LHCN-M2 (cell line): ENCODE results near the gene MSRB1. TPM values are rescaled to one million over a fixed set of nuclear protein-coding genes. Genes with fewer than 3 reads are reported as not detected.
"Not testable (repeated sequence)": the region's sequence is repeated elsewhere in the genome, so short reads cannot be mapped to it uniquely, and the experiment has no call there.

Experiments
- DNase-seq: peaks from one replicate; pipeline ENCODE4 v3.0.0-alpha.2; 2012; ENCODE audit warnings: low read depth
- total RNA-seq: library from RNA; depleted of rRNA; stranded (reverse); fragments of >200 nt; gene quantifications from 2 replicates; pipeline ENCODE4 v1.2.3, GENCODE V29; 2014; rRNA removed

The MSRB1 gene
- total RNA-seq, 1 experiment from 2014 or later, result 14.4 TPM

GRCh38 chr16:1903845-1904840 is 38.9 kb downstream of the MSRB1 start:
- peak; percentile 22 for DNase-seq

GRCh38 chr16:1903220-1903574 is 39.8 kb downstream of the MSRB1 start:
- no peak for DNase-seq

- no peak for DNase-seq
These were observed 40.3 kb downstream of the MSRB1 start for GRCh38 chr16:1902547-1903219.

- no peak for DNase-seq
These were observed 42.6 kb downstream of the MSRB1 start for GRCh38 chr16:1900452-1900774.

DNA sequence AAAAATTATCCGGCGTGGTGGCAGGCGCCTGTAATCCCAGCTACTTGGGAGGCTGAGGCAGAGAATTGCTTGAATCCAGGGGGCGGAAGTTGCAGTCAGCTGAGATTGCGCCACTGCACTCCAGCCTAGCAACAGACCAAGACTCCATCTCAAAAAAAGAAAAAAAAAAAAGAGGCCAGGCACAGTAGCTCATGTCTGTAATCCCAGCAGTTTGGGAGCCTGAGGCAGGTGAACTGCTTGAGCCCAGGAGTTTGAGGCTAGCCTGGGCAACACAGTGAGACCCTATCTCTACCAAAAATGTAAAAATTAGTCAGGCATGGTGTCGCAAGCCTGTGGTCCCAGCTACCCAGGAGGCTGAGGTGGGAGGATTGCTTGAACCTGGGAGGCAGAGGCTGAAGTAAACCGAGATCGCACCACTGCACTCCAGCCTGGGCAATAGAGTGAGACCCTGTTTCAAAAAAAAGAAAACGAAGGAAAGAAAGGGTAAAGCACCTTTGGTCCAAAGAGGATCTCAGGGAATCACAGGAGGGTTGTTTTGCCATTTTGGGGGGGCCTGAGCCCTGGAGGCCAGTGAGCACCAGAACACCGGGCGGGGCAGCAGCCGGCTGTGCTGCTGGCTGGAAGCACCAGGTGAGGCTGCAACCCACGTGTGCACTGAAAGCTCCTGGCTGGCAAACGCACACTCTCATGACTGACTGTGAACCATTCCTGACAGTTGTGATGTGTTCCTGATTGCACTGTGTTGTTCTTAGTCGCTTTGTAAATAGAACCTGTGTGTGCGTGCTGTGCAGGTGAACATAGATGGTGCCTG is 43.2 kb downstream of the MSRB1 start:
- no peak for DNase-seq

- DNase-seq, result not testable (repeated sequence)
These were observed 45.3 kb downstream of the MSRB1 start for GRCh38 chr16:1897692-1898091.

- no peak for DNase-seq
These were observed 46.9 kb downstream of the MSRB1 start for GRCh38 chr16:1895949-1896675.

DNA sequence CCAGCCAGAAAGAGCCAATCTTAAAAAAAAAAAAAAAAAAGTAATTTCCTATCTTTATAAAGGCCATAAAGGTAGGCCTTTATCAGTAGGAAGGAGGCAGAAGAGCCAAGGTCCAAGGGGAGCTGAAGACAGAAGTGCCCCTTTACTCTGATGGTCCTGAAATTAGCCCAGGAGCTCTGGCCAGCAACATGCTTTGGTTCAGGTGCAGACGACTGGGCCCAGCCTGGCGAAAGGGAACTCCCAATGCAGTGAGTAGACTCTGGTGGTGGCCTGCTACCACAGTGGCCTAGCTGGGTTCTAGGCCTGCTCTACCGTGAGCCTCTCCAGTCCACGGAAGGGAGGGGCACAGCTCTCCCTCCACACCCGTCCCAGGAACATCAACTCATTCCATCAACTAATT is 47.9 kb downstream of the MSRB1 start:
- no peak for DNase-seq

- DNase-seq, result no peak
These were observed 52.3 kb downstream of the MSRB1 start for GRCh38 chr16:1890708-1891050.

GRCh38 chr16:1890024-1890707 is 52.8 kb downstream of the MSRB1 start:
- DNase-seq, result no peak

Other genes starting within 250 kb of the MSRB1 start
- gene MAPK8IP3, start 237.0 kb downstream of the MSRB1 start, total RNA-seq, result 45.9 and 55.4 TPM in 2 replicates
- 50.9 and 53.5 TPM in 2 replicates for gene NME3, start 171.7 kb downstream of the MSRB1 start, total RNA-seq
- gene EME2, start 170.4 kb downstream of the MSRB1 start, total RNA-seq, result 13.7 and 17.4 TPM in 2 replicates
- gene MRPS34, start 170.1 kb downstream of the MSRB1 start, total RNA-seq, result 132 and 155 TPM in 2 replicates
- 24.2 and 27.2 TPM in 2 replicates for gene SPSB3, start 160.6 kb downstream of the MSRB1 start, total RNA-seq
- 145 and 213 TPM in 2 replicates for gene NUBP2, start 160.2 kb downstream of the MSRB1 start, total RNA-seq
- gene IGFALS, start 149.5 kb downstream of the MSRB1 start, total RNA-seq, result not detected in 2 replicates
- gene HAGH, start 116.4 kb downstream of the MSRB1 start, total RNA-seq, result 35.4 and 45.2 TPM in 2 replicates
- gene FAHD1, start 116.0 kb downstream of the MSRB1 start, total RNA-seq, result 58.8 and 64.9 TPM in 2 replicates
- not detected in 2 replicates for gene MEIOB, start 71.0 kb downstream of the MSRB1 start, total RNA-seq
- gene HS3ST6, start 24.8 kb downstream of the MSRB1 start, total RNA-seq, result not detected in 2 replicates
- not detected in 2 replicates for gene RPL3L, start 11.5 kb upstream of the MSRB1 start, total RNA-seq
- gene NDUFB10, start 16.3 kb upstream of the MSRB1 start, total RNA-seq, result 244 and 288 TPM in 2 replicates
- 2,551 and 2,646 TPM in 2 replicates for gene RPS2, start 21.6 kb upstream of the MSRB1 start, total RNA-seq
- not detected in 2 replicates for gene RNF151, start 23.7 kb upstream of the MSRB1 start, total RNA-seq
- 52.1 and 85.4 TPM in 2 replicates for gene TBL3, start 28.9 kb upstream of the MSRB1 start, total RNA-seq
- 0.23 and 1.3 TPM in 2 replicates for gene NOXO1, start 38.3 kb upstream of the MSRB1 start, total RNA-seq
- gene GFER, start 41.0 kb upstream of the MSRB1 start, total RNA-seq, result 26.0 and 30.5 TPM in 2 replicates
- 1.1 and 1.6 TPM in 2 replicates for gene SYNGR3, start 46.8 kb upstream of the MSRB1 start, total RNA-seq
- gene ZNF598, start 66.6 kb upstream of the MSRB1 start, total RNA-seq, result 37.2 and 47.5 TPM in 2 replicates
- 1.3 TPM in 2 replicates for gene NPW, start 76.6 kb upstream of the MSRB1 start, total RNA-seq
- 5.5 and 7.3 TPM in 2 replicates for gene NHERF2, start 83.7 kb upstream of the MSRB1 start, total RNA-seq
- 25.5 and 29.0 TPM in 2 replicates for gene NTHL1, start 104.6 kb upstream of the MSRB1 start, total RNA-seq
- 49.8 and 52.2 TPM in 2 replicates for gene TSC2, start 104.8 kb upstream of the MSRB1 start, total RNA-seq
- gene PKD1, start 192.7 kb upstream of the MSRB1 start, total RNA-seq, result 83.5 and 99.2 TPM in 2 replicates
- gene RAB26, start 205.4 kb upstream of the MSRB1 start, total RNA-seq, result 1.6 and 2.0 TPM in 2 replicates
- 125 and 134 TPM in 2 replicates for gene TRAF7, start 212.6 kb upstream of the MSRB1 start, total RNA-seq